Stimulated activated CD8-positive, alpha-beta memory T cell treated with anti-CD3 and anti-CD28 coated beads, Interleukin-12 subunit alpha, Interleukin-12 subunit beta, amount 100 ng/mL, for 24 hours (primary cell): ENCODE data around the gene ESYT1.

Experiments
- DNase-seq: peaks from one replicate; pipeline ENCODE4 v3.0.0-alpha.2; 2020; ENCODE audit errors: extremely low read depth

ESYT1 gene

DNA sequence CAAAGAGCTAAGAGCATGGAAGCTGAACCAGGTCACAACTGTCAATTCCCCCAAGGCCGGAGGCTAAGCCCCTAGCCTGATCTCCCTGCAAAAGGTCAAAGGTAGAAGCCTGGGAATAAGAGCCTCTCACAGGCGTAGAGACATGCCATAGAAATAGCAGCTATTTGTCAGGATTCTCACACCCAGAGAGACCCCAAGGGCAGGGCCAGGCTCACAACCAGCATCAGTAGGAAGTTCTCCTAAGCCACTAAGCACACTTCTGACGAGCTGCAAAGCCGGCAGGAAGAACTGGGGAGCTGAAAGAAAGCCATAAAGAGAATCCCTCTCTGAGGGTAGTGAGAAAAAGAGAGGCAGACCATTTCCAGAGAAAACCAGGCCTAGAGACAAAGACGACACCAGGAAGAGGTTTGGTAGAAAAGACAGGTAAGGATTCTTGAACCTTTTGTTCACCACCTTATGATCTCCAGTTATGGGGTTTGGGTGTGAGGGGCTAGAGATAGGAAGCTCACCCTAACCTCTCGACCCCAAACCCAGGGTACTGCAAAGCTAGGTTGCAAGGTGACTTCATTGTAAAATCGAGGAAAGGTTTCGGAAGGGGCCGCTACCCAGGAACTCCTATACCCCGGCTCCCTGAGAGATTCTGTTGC, 60.2 kb downstream of the ESYT1 start:
- no peak for DNase-seq

DNA sequence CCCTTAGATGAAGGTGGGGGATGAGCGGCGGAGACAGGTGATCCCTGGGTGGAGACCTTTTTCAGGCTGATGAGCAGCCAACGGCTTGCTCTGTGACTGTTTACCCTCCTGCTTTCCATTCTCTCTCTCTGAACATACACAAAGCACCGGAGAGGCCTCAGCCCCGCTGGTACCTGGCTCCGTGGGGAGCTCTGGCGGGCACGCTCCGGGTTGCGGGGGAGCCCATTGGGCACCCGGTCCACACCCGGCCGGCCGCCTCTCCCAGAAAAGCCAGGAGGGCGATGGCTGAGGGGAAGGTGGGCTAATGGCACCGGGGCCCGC, 60.7 kb downstream of the ESYT1 start:
- DNase-seq = no peak

DNA sequence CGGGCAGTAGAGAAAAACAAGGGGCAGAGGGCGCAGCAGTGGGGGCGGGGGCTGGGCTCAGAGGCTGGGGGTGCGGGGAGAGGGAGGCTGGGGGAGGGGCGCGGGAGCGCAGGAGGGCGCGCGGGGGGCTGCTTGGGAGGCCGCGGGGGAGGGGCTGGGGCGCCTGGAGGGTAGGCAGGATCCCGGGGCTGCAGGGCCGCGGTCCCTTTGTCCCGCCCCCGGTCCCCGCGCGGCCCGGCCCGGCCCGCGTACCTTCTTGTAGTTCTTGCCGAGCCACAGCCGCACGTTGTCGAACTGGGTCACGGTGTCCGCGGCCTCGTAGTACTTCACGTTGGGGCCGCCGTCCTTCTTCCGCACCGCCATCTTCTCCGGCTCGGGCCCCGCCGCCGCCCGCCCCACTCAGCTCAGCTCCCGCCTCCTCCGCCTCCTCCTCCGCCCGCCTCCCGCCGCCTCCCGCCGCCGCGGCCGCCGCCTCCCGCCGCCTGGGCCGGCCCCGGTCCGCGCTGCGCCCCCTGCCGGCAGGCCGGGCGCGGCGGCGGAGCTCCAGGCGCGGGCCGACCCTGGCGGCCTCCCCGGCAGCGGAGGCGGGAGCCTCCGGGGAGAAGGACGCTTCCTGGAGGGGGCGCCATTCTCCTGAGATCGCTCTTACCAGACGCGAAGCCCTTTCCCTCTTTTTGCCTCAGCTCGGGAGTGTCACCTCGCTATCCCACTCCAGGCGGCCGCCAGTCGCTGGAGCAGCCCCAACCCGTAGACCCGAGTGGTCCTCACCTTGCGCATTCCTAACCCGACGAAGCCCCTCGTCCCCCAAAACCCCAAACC, 61.2 kb downstream of the ESYT1 start, which contains the start of gene SMARCC2:
Gene SMARCC2, minus strand, starts transcription at position 385 of the 819 bp plus-strand sequence. Its CDS starts 22 bp downstream, at position 363.
- DNase-seq = peak; percentile 71

DNA sequence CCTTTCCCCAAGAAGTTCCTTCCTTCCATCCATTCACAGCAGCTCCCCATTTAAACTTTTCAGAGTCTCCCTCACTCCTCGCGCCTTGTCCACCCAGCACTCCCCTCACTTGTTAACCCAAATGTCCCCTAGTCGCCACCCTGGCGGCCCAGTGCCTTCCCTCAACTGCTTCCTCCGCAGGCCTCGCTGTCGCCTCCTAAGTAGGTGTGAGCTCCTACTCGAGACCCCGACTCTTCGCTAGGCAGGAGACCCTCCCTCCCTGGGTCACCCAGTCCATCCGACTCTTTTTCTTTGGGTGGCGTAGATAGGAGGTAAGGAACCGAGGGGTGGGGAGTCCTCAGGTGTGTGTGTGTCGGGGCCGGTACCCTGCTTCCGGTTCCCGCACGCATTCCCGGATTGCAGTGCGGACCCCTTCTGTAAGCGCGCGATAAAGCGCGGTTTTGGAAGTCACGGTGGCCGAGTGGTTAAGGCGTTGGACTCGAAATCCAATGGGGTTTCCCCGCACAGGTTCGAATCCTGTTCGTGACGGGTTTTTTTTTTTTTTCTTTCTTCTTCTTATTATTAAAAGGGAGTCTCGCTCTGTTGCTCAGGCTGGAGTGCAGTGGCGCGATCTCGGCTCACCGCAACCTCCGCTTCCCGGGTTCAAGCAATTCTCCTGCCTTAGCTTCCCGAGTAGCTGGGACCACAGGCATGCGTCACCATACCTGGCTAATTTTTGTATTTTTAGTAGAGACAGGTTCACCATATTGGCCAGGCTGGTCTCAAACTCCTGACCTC, 62.0 kb downstream of the ESYT1 start:
- peak; percentile 55 for DNase-seq

DNA sequence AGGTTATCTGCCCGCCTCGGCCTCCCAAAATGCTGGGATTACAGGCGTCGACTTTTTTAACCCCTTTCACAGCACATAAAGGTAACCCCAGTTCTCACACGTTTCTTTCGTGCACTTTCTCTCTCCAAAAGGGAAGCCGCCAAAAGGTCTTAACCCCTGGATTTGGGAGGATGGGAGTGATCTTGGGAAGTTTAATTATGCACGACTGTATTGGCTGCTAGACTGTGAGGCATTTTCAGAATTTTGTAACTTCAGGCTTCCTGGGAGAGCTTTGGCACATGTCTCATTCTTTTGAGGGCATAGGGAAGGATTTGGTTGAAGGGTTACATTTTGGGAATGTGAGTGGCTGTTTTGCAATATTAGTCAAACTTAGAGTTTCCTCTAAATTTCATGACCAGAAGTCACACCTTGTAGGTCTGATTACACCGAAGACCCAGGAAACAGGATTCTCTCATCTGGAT, 62.7 kb downstream of the ESYT1 start:
- no peak for DNase-seq

DNA sequence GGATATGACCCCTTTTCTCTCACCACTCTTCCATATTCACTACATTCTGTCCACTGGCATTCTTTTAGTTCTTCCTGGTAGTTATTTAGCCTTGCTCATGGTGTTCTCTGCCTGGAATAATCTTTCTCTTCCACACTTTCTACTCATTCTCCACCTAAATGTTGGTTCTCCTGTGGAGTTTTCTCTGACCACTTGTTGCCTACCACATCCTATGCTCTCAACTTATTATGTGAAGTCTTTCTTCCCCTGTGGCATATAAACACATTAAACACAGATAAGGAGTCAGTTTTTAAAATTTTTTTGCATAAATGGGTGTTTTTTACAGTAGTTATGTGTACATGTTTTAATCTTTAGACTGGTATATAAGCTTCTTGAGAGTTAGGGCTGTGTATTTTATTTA, 64.5 kb downstream of the ESYT1 start:
- DNase-seq = no peak

DNA sequence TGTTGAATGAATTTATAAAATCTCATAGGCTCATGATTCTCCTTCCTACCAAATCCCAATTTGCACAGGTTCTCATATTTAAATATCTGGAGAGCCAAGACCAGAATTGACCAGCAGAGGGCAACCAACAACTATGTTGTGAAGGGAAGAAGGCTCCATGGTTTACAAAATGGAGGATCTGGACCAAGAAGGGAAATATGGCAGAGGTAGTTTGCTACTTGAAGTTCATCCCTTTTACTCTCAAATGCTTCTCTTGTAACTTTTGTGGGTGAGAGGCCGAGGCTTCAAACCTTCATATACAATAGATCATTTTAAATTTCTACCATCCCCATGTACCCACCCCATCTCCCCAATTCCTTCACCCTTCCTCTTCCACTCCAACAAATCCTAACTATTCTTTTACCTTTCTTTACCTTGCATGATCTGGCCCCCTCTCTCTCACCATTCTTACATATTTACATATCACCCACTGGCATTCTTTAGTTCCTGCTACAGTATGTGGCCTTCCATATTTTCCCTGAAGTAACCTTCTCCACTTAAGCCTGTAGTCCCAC, 65.0 kb downstream of the ESYT1 start:
- no peak for DNase-seq
